CD4-positive, alpha-beta T cell treated with Interleukin-2 at 100 ng/mL for 4 hours (primary cell): ENCODE measurements around the gene SLC4A7.

Experiments
- DNase-seq: peaks from one replicate; pipeline ENCODE4 v3.0.0-alpha.2; 2020; ENCODE audit warnings: low spot score

Gene SLC4A7

DNA sequence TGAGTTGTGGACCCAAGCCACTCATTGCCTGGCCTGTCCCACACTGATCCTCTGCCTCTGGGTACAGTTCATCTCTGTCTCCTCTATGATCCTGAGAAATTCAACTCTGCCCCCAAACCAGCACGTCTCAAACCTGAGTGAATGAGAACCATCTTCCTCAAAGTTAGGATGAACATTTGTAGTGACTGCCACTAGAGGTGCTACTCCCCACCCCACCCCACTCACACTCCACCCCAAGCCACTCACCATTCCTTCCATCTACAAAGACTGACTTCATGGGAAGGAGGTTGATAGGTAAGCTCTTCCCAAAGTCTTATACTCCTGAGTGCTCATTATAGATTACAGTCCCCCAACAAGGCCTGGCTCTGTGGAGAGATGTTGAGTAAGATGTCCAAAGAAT, 158.8 kb downstream of the SLC4A7 start:
- DNase-seq = no peak

DNA sequence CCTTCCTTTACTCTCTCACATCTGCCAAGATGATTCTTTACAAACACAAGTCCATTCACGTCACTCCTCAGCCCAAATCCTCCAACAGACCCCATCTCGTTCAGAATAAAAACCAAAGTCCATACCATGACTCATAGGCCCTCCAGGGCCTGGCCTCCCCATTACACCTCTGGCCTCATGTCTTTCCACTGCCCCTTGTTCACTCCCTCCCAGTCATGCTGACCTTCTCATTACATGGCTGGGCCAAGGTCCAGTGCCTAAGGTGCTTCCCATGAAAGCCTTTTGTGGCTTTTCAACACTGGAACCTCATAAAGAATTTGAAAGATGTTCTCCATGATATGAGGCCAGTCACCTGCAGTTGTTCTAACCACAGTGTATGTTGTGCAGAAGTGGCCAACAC, 159.5 kb downstream of the SLC4A7 start:
- no peak for DNase-seq

DNA sequence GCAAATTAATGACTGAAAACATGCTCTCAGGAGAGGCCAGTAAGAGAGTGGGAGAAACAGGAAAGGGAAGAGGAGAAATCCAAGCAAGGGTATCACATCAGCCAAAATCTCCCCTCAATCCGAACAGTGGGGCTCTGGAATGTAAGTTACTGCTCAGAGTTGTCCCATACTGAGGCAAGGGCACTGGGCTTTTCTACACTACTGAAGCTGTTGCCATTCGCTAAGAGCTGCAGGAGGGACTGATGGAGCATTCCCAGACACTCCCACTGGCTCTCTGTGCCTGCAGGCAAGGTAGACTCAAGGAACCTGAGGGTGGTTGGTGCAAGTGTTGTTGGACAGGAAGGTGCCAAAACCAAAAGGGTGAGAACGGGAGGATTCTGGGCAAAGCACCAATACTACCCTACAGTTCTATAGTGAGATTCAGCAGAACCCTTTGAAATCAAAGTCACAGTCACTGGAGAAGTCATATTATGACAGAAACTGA, 161.1 kb downstream of the SLC4A7 start:
- DNase-seq = no peak
